ENCODE results near the gene ENTHD1.
A peak's percentile ranks its signal among the peaks of the same experiment; 100 is the strongest.

Gene ENTHD1

DNA sequence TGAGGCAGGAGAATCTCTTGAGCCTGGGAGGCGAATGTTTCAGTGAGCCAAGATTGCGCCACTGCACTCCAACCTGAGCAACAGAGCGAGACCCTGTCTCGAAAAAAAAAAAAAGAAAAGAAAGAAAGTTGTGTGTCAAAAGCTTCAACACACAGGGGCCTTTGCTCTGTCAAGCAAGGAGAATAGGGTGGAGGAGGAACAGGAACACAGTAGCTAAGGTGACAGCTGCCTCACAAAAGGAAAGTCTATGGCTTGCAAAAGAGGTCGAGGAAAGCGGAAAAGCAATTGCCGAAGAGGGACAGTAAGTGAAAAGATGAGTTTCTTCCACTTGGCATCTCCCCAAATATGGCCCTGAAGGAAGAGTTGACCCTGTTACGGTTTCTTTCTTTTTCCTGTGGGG lies 40.2 kb upstream of the ENTHD1 start:
- TF ChIP-seq POLR2A (IDR thresholded peaks at IDR 0.05; ENCODE audit: extremely low read depth, insufficient read length): no peak
- no peak overlapping the region for H3K4me3 ChIP-seq (ENCODE audit: low read depth, low read length)
- DNase-seq (ENCODE audit: low read depth): no peak

- DNase-seq (ENCODE audit: low read depth): peak; percentile 64
- TF ChIP-seq, protein P1, sequence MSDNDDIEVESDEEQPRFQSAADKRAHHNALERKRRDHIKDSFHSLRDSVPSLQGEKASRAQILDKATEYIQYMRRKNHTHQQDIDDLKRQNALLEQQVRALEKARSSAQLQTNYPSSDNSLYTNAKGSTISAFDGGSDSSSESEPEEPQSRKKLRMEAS (IDR thresholded peaks at IDR 0.05; ENCODE audit: low read depth, low read length): no peak
- TF ChIP-seq MYC (IDR thresholded peaks at IDR 0.05; ENCODE audit: low read depth, low read length): no peak
- TF ChIP-seq, protein P2, sequence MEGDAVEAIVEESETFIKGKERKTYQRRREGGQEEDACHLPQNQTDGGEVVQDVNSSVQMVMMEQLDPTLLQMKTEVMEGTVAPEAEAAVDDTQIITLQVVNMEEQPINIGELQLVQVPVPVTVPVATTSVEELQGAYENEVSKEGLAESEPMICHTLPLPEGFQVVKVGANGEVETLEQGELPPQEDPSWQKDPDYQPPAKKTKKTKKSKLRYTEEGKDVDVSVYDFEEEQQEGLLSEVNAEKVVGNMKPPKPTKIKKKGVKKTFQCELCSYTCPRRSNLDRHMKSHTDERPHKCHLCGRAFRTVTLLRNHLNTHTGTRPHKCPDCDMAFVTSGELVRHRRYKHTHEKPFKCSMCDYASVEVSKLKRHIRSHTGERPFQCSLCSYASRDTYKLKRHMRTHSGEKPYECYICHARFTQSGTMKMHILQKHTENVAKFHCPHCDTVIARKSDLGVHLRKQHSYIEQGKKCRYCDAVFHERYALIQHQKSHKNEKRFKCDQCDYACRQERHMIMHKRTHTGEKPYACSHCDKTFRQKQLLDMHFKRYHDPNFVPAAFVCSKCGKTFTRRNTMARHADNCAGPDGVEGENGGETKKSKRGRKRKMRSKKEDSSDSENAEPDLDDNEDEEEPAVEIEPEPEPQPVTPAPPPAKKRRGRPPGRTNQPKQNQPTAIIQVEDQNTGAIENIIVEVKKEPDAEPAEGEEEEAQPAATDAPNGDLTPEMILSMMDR (IDR thresholded peaks at IDR 0.05; ENCODE audit: low read depth, low read length): peak; percentile 88
- no peak for TF ChIP-seq POLR2A (IDR thresholded peaks at IDR 0.05; ENCODE audit: extremely low read depth, insufficient read length)
- no peak overlapping the region for H3K4me3 ChIP-seq (ENCODE audit: low read depth, low read length)
These were observed 39.5 kb upstream of the ENTHD1 start for GRCh38 chr22:39932918-39933649.

- TF ChIP-seq MYC (IDR thresholded peaks at IDR 0.05; ENCODE audit: low read depth, low read length): no peak
- TF ChIP-seq POLR2A (IDR thresholded peaks at IDR 0.05; ENCODE audit: extremely low read depth, insufficient read length): no peak
- no peak for DNase-seq (ENCODE audit: low read depth)
- no peak overlapping the region for H3K4me3 ChIP-seq (ENCODE audit: low read depth, low read length)
These were observed 38.6 kb upstream of the ENTHD1 start for GRCh38 chr22:39932166-39932565.

GRCh38 chr22:39931251-39931650 lies 37.7 kb upstream of the ENTHD1 start:
- TF ChIP-seq, protein P1 (IDR thresholded peaks at IDR 0.05; ENCODE audit: low read depth, low read length): no peak
- TF ChIP-seq, protein P2 (IDR thresholded peaks at IDR 0.05; ENCODE audit: low read depth, low read length): no peak
- no peak for TF ChIP-seq POLR2A (IDR thresholded peaks at IDR 0.05; ENCODE audit: extremely low read depth, insufficient read length)
- no peak for TF ChIP-seq MYC (IDR thresholded peaks at IDR 0.05; ENCODE audit: low read depth, low read length)
- no peak for DNase-seq (ENCODE audit: low read depth)
- no peak overlapping the region for H3K4me3 ChIP-seq (ENCODE audit: low read depth, low read length)

- TF ChIP-seq POLR2A (IDR thresholded peaks at IDR 0.05; ENCODE audit: extremely low read depth, insufficient read length): no peak
- no peak for TF ChIP-seq MYC (IDR thresholded peaks at IDR 0.05; ENCODE audit: low read depth, low read length)
- TF ChIP-seq, protein P2 (IDR thresholded peaks at IDR 0.05; ENCODE audit: low read depth, low read length): no peak
- TF ChIP-seq, protein P1 (IDR thresholded peaks at IDR 0.05; ENCODE audit: low read depth, low read length): no peak
- no peak overlapping the region for H3K4me3 ChIP-seq (ENCODE audit: low read depth, low read length)
- DNase-seq (ENCODE audit: low read depth): no peak
These were observed 35.3 kb upstream of the ENTHD1 start for GRCh38 chr22:39928536-39929520.

- DNase-seq (ENCODE audit: low read depth): peak; percentile 4
- no peak overlapping the region for H3K4me3 ChIP-seq (ENCODE audit: low read depth, low read length)
- no peak for TF ChIP-seq POLR2A (IDR thresholded peaks at IDR 0.05; ENCODE audit: extremely low read depth, insufficient read length)
- TF ChIP-seq, protein P2 (IDR thresholded peaks at IDR 0.05; ENCODE audit: low read depth, low read length): peak; percentile 18
These were observed 34.0 kb upstream of the ENTHD1 start for GRCh38 chr22:39927544-39927943.

Measured in NB4 (cell line).